HG02943 (cell line): Measurements from ENCODE around the gene SIRPA.
"Not testable (repeated sequence)": the region's sequence is repeated elsewhere in the genome, so short reads cannot be mapped to it uniquely, and the experiment has no call there.

Source experiments
- ATAC-seq: cut with Tn5 transposase; IDR thresholded peaks from one replicate; pipeline ENCODE4 v1.9.1; 2021; ENCODE audit warnings: mild to moderate bottlenecking, low read depth, moderate library complexity; ENCODE audit not compliant: unreplicated experiment

The SIRPA gene

DNA sequence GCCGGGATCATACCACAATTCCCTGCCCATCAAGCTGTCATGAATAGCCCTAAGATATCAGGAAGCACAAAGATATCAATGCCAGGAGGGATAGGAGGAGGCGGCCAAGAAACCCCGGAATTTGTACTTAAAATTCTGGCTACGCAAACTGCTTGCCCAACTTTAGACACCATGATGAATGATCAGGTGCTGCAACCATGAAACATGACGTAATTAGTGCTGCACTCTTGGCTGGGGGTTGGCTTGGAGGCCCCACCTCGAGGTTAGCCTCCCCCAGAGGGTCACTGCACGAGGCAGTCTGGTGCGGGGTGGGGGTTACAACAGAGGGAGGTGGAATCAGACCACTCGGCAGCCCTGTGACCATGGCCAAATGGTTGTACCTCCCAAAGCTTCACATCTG, 8.9 kb downstream of the SIRPA start:
- no peak for ATAC-seq

DNA sequence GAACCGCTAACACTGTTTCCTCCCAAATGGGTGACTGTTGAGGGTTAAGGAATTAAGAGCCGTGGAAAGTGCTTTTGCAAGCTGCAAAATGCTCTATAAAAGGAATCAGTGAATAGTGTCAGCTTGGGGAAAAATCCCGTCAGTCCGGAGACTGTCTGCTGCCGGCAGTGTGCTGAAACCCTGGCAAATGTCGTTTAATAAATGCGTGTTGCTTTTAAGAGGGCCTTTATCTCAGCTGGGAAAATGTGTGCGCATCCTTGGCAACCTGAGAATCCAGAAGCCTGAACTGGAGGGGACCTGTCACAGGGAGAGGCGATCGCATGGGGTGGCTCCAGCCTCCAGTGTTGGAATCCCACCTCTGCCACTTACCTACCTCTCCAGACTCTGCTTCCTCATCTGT, 9.8 kb downstream of the SIRPA start:
- ATAC-seq = no peak

DNA sequence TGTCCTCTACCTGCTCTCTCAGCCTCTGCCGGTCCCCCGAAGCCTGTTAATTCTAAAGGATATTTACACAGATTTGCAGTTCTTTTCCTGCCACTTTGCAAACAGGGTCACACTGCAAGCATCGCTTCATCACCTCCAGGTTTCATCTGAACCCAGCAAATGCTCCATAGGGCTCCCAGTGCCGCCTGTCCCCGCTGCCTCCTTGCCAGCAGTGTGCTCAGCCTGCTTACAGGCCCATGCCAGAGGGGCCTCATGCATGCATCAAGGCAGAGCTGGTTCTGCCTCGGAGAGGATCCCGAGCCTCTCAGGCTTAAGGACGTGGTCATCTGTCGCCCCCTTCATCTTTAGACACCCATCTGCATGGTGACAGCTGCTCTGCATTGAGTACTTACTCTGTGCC, 10.5 kb downstream of the SIRPA start:
- ATAC-seq = no peak

DNA sequence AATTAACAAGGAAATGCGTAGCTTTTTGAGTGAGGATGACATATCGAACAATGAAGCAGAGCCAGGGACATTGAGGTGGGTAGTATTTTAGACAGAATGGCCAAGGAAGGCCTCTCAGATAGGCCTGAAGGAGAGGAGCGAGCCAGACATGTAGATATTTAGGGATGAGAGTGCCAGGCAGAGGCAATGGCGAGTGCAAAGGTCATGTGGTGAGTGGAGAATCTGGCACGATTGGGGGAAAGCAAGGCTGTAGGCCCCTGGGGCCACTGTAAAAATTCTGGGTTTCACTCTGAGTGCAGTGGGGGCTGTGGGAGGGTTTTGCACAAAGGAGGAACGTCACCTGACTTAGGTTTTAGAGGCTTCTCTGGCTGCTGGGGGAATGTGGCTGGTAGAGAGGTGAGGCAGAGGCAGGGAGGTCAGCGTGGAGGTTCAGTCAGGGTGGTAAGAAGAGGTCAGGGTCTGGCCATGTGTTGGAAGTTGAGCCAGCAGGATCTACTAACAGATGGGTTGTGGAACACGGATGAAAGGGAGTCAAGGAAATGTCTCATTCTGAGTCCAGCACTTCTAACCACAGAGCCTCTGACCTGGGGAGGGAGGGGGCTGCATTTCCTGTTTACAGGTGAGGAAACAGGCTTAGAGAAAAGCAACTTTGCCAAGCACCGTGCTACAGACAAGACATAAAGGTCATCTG, 11.3 kb downstream of the SIRPA start:
- no peak for ATAC-seq

DNA sequence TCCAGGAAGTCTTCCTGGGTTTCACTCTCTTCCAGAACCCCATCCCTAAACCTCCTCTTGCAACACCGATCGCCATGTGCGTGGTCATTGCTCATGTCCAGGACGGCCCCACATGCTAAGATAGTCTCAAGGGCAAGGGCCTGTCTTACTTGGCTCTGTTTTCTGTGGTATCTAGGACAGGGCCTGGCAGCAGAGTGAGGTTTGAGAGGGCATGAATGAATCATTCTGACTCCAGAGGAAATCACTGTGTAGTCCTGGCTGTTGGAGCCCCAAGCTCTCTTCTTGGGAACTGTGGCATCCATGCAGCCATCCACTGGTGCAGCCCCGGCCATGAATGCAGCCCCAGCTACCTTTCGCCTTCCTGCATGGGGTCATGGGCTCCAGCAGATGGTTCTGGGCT, 12.4 kb downstream of the SIRPA start:
- ATAC-seq = no peak

DNA sequence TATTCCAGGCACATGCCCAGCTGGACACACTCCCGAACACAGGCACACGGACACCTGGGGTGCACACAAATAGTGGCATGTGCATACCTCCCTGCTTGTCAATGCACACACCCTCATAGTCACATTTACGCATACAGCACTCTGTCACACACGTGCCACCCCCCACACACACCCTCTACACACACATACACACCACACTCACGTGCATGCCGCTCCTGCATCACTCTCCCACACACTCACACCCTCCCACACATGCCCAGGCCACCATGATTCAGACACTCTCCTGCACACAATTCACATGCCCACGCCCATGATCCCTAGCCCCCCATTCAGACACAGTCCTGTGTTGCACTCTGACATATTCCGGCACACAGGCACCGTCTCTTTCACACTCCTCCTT, 13.0 kb downstream of the SIRPA start:
- ATAC-seq = no peak

DNA sequence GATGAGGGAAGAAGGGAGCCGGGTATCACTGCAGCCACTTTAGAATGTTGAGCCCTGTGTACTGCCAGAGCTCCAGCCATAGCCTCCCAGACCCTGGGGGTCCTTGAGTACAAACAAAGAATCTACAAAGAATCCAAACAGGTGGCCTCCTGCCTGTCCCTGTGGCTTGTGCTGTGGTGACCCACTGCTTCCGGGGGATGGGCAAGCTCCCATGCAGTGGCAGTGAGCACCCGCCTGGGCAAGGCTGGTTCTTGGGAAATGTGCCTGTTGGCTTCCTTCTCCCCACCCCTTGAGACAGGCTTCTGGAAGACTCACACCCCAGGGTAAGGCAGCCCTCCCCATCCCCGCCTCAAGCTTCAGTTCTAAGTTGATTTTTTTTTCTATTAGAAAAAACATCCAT, 13.9 kb downstream of the SIRPA start:
- no peak for ATAC-seq

DNA sequence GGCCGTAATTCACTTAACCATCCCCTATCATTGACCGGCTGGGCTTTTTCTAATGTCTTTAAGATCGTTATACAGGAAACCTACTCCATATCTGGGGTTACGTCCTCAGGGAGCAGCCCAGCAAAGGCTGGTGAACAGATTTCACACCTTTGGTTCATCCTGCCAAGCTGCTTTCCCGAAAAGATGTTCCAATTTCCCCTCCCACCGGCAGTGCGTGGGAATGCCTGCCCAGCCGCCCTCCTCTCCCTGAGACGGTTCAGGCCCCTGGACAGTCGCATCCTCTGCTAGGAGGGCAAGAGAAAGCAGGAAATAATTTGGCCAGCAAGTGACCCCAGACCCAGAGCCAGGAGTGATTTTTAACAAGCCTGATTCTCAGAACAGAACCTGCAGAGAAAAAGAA, 16.3 kb downstream of the SIRPA start:
- no peak for ATAC-seq

DNA sequence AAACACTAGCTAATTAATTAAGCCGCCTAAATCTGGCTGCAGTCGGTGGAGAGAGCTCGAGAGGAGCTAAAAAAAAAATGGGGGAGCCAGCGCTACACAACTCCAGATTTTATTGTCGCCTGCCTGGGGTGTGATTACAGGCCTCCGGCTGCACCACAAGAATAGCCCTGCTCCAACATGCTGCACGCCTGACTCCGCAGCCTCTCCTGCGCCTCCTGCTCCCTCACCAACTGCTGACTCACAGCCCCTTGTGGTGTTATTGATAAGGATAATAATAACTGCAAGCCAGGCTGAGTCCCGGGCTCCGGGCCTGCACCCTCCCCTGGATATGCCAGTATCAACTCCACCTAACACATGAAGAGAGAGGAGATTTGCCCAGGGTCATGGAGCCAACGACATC, 16.8 kb downstream of the SIRPA start:
- ATAC-seq = no peak

DNA sequence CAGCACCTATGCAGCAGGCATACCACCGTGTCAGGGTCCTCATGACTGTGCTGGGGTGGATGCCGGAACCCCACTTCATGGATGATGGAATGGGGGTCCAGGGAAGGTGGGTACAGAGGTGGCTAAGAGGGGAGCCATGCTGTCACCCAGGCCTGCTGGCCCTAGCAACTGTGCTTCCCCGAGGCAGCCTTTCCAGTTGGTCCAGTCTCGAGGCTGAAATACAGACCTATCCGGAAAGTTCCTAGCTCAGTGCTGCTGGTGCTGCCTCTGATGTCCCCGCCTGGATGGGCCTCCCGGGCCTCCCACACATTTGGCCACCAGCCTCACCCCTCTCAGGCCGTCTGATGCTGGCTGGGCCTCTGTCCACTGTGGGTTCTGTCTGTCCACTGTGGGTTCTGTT, 17.4 kb downstream of the SIRPA start:
- no peak for ATAC-seq

DNA sequence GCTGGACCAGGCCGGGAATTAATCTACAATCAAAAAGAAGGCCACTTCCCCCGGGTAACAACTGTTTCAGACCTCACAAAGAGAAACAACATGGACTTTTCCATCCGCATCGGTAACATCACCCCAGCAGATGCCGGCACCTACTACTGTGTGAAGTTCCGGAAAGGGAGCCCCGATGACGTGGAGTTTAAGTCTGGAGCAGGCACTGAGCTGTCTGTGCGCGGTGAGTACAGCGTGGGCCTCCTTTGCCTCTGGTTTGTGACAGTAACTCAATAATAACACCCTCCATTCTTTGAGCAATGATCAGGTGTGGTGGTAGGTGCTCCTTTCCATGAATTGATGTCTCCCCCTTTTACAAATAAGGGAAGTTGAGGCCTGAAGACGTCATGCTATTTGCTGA, 20.0 kb downstream of the SIRPA start:
- not testable (repeated sequence) for ATAC-seq

DNA sequence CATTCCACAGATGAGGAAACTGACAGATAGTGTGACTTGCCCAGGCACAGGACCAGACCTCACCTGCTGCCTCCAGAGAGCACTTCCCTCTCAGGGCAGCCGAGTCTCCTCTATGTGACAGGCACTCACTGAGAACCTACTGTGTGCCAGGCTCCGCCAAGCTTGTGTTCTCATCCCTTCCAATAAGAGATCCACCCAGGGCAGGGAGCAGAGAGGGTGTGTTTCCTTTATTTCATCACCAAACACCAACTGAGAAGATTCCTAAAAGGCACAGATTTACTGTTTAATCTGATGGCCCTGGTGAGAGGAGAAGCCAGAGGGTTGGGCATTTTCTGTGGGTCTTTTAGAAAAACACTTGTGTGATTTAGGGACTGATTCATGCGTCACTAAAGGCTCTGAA, 20.5 kb downstream of the SIRPA start:
- no peak for ATAC-seq

DNA sequence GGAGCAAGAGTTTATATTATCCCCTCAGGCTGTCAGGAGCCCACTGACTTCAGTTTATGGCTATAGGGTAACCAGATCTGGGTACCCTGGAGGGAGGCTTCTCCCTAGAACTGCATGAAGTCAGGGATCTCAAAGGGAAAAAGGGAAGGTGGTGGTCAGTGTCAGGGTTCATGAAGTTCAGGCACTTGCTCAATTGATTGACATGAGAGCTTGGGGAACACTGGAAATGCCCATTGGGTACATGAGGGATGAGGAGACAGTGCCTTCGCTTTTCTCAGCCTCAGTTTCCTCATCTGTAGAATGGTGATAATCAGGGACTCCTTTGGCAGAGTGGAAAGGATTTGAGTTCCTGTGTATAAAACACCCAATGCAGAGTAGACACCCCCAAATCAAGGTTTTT, 22.6 kb downstream of the SIRPA start:
- no peak for ATAC-seq

DNA sequence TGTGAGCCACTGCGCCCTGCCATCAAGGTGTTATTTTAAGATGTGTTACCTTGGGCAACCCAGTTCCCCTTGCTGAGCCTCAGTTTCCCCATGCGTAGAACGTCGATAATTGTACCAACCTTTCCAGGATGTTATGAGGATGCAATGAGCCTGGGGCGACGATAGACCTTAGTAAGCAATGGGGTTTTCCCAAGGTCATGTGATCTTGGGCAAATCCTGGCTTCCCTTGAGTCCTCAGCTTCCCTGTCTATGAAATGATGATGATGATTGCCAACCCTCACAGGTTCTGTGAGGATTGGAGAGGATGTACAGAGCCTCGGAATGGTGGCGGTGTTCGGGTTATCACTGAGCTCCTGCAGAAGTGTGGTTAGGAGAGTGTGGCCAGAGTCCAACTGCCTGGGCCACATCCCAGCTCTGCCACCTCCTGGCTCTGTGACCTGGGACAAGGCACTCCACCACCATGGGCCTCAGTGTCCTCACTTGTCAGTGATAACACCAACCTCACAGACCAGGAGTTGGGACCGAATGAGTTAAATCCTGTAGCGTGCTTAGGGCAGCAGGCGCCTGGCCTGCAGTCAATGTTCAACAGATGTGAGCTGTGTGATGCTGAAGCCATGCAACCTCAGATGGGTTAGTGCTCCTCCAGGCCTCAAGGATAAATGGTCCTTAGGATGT, 23.4 kb downstream of the SIRPA start:
- ATAC-seq = no peak

DNA sequence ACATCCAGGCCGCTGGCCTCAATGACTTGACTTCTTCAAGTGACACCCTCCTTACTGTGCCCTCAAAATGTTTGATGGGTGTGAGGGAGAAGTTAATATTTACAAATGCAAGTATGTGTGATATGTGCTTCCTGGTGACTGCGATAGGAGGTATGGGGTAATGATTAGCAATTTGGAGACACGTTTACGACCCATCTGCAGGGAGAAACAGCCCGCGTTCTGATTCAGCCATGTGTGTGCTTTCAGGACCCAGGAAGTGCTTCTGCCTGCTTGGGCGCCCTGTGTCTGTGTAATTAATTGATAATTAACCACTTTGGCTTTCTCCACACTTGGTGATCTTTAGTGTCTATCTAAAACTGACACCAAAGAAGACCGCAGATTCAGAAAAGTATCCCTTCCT, 25.0 kb downstream of the SIRPA start:
- no peak for ATAC-seq

DNA sequence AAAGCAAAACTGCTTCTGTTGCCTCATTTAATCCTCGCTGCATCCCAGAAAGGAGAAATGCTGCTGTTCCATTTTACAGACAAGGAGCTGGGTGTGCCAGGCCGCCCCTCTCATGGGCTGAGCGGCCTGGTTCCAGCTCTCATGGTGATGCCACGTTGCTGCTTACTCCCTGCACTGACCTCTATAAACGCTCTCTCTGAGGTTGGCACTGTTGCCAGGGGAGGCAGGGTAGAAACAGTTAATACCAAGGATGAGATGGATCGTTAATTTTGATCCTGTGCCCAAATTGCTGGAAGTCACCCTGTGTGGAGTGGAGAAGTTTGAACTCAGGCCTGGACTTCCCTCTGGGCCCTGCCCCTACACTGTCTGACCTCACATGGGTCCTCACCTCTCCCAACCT, 25.6 kb downstream of the SIRPA start:
- ATAC-seq = no peak

DNA sequence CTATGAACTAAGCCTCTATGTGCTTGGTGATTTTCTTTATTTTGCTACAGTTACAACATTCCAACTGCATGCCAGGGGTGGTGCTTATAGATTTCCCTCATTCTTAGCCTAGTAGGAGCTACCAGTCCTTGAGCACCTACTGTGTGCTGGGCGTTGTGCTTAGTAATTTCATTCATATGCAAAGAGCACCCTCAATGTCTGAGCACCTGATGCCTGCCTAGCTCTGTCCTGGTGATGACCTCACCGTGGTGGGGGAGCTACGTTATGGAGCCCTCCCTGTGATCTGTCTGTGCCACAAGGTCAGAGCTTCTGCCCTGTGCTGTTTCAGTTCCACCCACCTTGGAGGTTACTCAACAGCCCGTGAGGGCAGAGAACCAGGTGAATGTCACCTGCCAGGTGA, 26.8 kb downstream of the SIRPA start:
- ATAC-seq = not testable (repeated sequence)

DNA sequence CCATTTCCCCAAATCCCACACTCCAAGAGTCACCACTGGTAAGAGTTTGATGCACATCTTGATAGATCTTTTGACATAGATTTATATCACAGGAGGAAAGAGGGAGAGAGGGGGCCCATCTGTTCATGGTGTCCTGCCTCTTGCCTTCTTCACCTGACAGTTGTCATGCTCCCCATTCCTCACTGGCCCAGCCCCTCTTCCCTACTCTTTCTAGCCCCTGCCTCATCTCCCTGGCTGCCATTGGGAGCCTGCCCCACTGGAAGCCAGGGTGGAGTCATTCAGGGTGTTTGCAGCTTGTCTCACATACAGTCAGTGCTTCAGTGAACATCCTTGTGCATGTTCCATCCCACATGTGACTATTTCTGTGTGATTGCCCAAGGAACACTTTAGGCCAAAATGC, 27.6 kb downstream of the SIRPA start:
- ATAC-seq = no peak

DNA sequence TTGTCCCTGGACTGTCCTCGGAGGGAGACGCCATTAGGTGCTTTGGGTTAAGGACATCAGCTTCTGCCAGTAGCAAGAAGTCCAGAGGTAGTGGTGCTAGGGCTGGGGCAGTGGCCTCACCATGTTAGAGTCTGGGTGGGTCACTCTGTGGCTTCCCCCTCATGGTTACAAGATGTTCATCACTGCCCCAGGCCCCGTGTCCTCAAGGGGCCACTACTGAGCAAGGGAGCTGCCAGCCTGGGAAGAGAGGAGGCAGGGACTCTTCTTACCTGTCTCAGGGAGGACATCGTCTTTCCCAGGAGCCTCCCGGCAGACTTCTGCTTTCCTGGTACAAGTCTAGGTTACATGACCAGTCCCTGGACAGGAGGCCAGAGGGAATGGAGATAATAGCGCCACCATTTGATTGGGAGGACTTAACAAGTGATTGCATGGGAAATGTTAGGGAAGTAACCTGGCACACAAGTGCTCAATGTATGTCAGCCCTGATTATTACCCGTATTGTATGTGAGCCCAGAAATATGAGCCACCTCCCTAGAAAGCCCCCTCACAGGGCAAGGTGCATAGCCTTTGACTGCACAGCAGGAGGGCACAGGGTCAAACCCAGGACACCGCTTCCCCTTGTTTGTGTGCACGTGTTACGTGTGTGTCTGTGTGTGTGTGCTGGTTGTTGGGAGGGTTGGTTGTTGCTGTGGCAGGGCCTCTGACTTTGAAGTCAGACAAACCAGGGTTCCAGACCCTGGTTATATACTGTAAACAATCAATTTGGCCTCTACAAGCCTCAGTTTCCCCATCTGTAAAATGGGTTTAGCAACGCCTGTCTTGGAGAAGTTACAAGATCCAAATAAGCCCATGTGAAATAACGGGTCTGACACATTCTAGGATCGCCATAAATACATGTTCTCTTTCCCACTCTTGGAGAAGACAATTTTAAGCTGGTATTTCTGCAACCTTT, 30.0 kb downstream of the SIRPA start:
- no peak for ATAC-seq

DNA sequence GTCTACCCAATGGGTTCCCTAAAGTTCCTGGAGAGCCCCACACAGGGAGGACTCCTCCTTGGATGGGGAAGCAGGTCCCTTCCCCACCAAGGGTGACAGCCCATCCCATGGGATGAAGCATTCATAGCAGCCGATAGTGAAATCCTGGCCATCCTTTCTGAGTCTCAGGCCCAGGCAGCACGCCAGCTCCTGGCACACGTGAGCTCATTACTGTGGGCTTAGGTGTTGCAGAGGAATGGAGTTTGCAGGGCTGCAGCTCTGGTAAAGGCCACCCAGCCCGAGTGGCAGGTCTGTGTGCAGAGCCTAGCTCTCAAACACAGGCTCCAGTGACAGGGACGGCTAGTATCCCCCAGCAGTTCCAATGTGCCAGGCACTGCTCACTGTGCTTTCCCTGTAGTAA, 31.0 kb downstream of the SIRPA start:
- no peak for ATAC-seq

DNA sequence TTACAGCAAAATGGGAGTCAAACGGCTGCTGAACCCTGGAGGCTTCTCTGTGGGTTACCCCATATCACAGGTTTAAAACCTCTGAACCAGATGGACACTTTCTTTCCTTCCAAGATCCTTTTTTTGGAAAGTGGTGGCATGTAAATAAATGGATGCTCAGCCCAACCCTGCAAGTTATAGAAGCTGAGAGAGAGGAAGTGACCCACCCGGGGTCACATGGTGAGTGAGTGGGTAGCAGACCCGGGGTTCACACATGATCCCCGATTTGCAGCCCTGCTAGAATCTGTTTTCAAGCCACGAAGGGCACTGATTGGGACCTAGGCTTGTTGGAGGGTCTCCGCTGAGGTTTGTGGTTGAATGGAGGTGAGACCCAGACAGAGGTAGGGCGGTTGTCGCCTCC, 32.0 kb downstream of the SIRPA start:
- no peak for ATAC-seq
